Keratinocyte (primary cell): ENCODE measurements around the gene IGF1R. TPM values are rescaled to one million over a fixed set of nuclear protein-coding genes. Genes with fewer than 3 reads are reported as not detected.

ENCODE experiments used
- DNase-seq: peaks from one replicate; pipeline ENCODE4 v3.0.0-alpha.2; 2011; ENCODE audit warnings: low read depth, missing footprints, low spot score
- FAIRE-seq: peaks from 2 replicates; lab custom pipeline; 2011; peaks lifted over from hg19 to GRCh38; lab: Jason Lieb, UNC
- H2AFZ ChIP-seq: 2 replicates; pipeline ENCODE4 v1.6.0; 2012; ENCODE audit warnings: low read length, control low read depth, inconsistent platforms; ENCODE audit not compliant: control insufficient read depth
- H3K27ac ChIP-seq: 2 replicates; pipeline ENCODE4 v1.5.1; 2011; ENCODE audit warnings: low read length; ENCODE audit not compliant: control insufficient read depth, insufficient read depth
- H3K27me3 ChIP-seq: 3 replicates; pipeline ENCODE4 v1.6.0; 2011; ENCODE audit warnings: low read length; ENCODE audit not compliant: control insufficient read depth, insufficient read depth; ENCODE audit errors: extremely low read depth
- H3K36me3 ChIP-seq, 2 experiments: 2 replicates in 1 of 2; 3 replicates in 1 of 2; pipeline ENCODE4 v1.5.1; 2011; ENCODE audit warnings: low read length in 2 of 2, mild to moderate bottlenecking in 1 of 2; ENCODE audit not compliant: control insufficient read depth in 2 of 2, insufficient read depth in 2 of 2; ENCODE audit errors: extremely low read depth in 1 of 2
- H3K4me1 ChIP-seq: 3 replicates; pipeline ENCODE4 v1.5.1; 2011; ENCODE audit warnings: low read length; ENCODE audit not compliant: control insufficient read depth, insufficient read depth; ENCODE audit errors: extremely low read depth
- H3K4me2 ChIP-seq: 3 replicates; pipeline ENCODE4 v1.6.0; 2011; ENCODE audit warnings: low read depth, low read length; ENCODE audit not compliant: control insufficient read depth, insufficient read depth; ENCODE audit errors: extremely low read depth
- H3K4me3 ChIP-seq, 3 experiments: fragments of 200-600 bp in 1 of 3; sonication (generic) in 1 of 3; 2 replicates in 2 of 3; 3 replicates in 1 of 3; pipeline ENCODE4 v1.5.1; 2011 to 2016; ENCODE audit warnings: low read length in 3 of 3, mild to moderate bottlenecking in 3 of 3, control low read depth in 2 of 3, inconsistent platforms in 1 of 3, low read depth in 1 of 3, mixed read lengths in 1 of 3, mixed run types in 1 of 3, moderate library complexity in 1 of 3; ENCODE audit not compliant: control insufficient read depth in 2 of 3, insufficient read depth in 2 of 3; ENCODE audit errors: extremely low read depth in 1 of 3
- H3K79me2 ChIP-seq: 2 replicates; pipeline ENCODE4 v1.6.0; 2012; ENCODE audit warnings: low read length; ENCODE audit not compliant: control insufficient read depth, insufficient read depth
- H3K9ac ChIP-seq: 3 replicates; pipeline ENCODE4 v1.6.0; 2011; ENCODE audit warnings: low read length; ENCODE audit not compliant: control insufficient read depth, insufficient read depth; ENCODE audit errors: extremely low read depth
- H3K9me1 ChIP-seq: 3 replicates; pipeline ENCODE4 v1.6.0; 2011; ENCODE audit warnings: low read length; ENCODE audit not compliant: control insufficient read depth, insufficient read depth; ENCODE audit errors: extremely low read depth
- H3K9me3 ChIP-seq: 2 replicates; pipeline ENCODE4 v1.5.1; 2012; ENCODE audit warnings: low read depth, low read length; ENCODE audit not compliant: control insufficient read depth
- H4K20me1 ChIP-seq: 3 replicates; pipeline ENCODE4 v1.6.0; 2011; ENCODE audit warnings: low read length; ENCODE audit not compliant: control insufficient read depth, insufficient read depth; ENCODE audit errors: extremely low read depth
- EZH2 ChIP-seq: IDR thresholded peaks from one replicate; pipeline ENCODE4 v1.6.1; 2012; ENCODE audit warnings: inconsistent platforms, mild to moderate bottlenecking, low read length, moderate library complexity
- dilution Hi-C: fragments of 300-500 bp; cut with MboI; formaldehyde crosslinking; loops from one replicate; pipeline ENCODE4 v1.7.0; 2020; ENCODE audit warnings: low sequenced_read_pairs; ENCODE audit not compliant: extremely low pct_ligation_motif_present
- polyA plus RNA-seq, 5 experiments: library from polyadenylated mRNA; depleted of rRNA in 3 of 5; stranded (reverse) in 3 of 5; stranded (forward) in 1 of 5; unstranded in 1 of 5; fragments of >200 nt; gene quantifications; 1 replicate in 1 of 5; 2 replicates in 3 of 5; 3 replicates in 1 of 5; pipeline versions ENCODE4 v1.2.1 to v1.2.3, GENCODE V29; 2011 to 2012; ENCODE audit warnings: missing spikeins in 2 of 5, low read depth in 1 of 5, low replicate concordance in 1 of 5
- TF ChIP-seq, protein P1 (sequence below), 3 experiments: IDR thresholded peaks in 1 of 3; conservative IDR thresholded peaks in 1 of 3; optimal IDR thresholded peaks in 1 of 3; 2 replicates in 2 of 3; 3 replicates in 1 of 3; pipeline versions ENCODE3 to v1.5.1; 2011; ENCODE audit warnings: low read length in 3 of 3, mild to moderate bottlenecking in 3 of 3, moderate library complexity in 2 of 3, control low read depth in 1 of 3, inconsistent platforms in 1 of 3; ENCODE audit not compliant: insufficient read depth in 2 of 3; ENCODE audit errors: extremely low read depth in 1 of 3

Gene IGF1R
- polyA plus RNA-seq, 1 donor (not counting 4 experiments of a cell fraction or from before 2014, with no cell fraction given) = 14.5 TPM

DNA sequence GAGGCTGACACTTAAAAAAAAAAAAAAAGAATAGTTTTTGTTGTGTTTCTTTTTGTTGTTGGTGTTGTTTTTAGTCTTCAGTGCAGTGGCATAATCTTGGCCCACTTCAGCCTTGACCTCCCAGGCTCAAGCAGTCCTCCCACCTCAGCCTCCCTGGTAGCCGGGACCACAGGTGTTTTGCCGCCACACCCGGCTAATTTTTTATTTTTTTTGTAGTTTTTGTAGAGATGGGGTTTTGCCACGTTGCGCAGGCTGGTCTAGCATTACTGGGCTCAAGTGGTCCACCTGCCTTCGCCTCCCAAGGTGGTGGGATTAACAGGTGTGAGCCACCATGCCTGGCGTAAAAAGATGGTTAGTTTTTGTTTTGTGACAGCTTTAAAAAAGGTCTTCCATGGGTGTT, 30.1 kb downstream of the IGF1R start:
- no peak overlapping the region for H3K4me3 ChIP-seq
- H3K4me1 ChIP-seq = peaks cover 9% of the 10 kb centered on the region
- no peak for DNase-seq
- no peaks in the 10 kb centered on the region for H3K27me3 ChIP-seq
- H4K20me1 ChIP-seq = no peaks in the 10 kb centered on the region
- TF ChIP-seq, protein P1, sequence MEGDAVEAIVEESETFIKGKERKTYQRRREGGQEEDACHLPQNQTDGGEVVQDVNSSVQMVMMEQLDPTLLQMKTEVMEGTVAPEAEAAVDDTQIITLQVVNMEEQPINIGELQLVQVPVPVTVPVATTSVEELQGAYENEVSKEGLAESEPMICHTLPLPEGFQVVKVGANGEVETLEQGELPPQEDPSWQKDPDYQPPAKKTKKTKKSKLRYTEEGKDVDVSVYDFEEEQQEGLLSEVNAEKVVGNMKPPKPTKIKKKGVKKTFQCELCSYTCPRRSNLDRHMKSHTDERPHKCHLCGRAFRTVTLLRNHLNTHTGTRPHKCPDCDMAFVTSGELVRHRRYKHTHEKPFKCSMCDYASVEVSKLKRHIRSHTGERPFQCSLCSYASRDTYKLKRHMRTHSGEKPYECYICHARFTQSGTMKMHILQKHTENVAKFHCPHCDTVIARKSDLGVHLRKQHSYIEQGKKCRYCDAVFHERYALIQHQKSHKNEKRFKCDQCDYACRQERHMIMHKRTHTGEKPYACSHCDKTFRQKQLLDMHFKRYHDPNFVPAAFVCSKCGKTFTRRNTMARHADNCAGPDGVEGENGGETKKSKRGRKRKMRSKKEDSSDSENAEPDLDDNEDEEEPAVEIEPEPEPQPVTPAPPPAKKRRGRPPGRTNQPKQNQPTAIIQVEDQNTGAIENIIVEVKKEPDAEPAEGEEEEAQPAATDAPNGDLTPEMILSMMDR (optimal IDR thresholded peaks at IDR 0.05 in 1 of 3, IDR thresholded peaks at IDR 0.05 in 1 of 3, conservative IDR thresholded peaks at IDR 0.05 in 1 of 3; ENCODE audit: extremely low read depth in 1 of 3, insufficient read depth in 2 of 3, low read length in 3 of 3) = no peak
- no peak for TF ChIP-seq EZH2
- peaks cover 89% of the 10 kb centered on the region for H3K79me2 ChIP-seq
- H3K27ac ChIP-seq = no peak overlapping the region
- dilution Hi-C loops = no loop called here
- no peak overlapping the region for H2AFZ ChIP-seq
- H3K9me3 ChIP-seq = no peaks in the 10 kb centered on the region
- H3K36me3 ChIP-seq = no peaks in the 10 kb centered on the region
- no peak overlapping the region for H3K9ac ChIP-seq
- no peaks in the 10 kb centered on the region for H3K9me1 ChIP-seq
- no peak for FAIRE-seq
- no peak overlapping the region for H3K4me2 ChIP-seq

GRCh38 chr15:98681061-98681460, 32.7 kb downstream of the IGF1R start:
- dilution Hi-C loops = no loop called here
- peaks cover 24% of the 10 kb centered on the region for H3K4me1 ChIP-seq
- H2AFZ ChIP-seq = no peak overlapping the region
- no peak overlapping the region for H3K27ac ChIP-seq
- H3K79me2 ChIP-seq = peaks cover 92% of the 10 kb centered on the region
- H3K9ac ChIP-seq = no peak overlapping the region
- no peak overlapping the region for H3K4me3 ChIP-seq
- H3K4me2 ChIP-seq = no peak overlapping the region
- H3K36me3 ChIP-seq = no peaks in the 10 kb centered on the region
- no peak for FAIRE-seq
- no peak for DNase-seq
- no peak for TF ChIP-seq EZH2
- TF ChIP-seq, protein P1 (optimal IDR thresholded peaks at IDR 0.05 in 1 of 3, IDR thresholded peaks at IDR 0.05 in 1 of 3, conservative IDR thresholded peaks at IDR 0.05 in 1 of 3; ENCODE audit: extremely low read depth in 1 of 3, insufficient read depth in 2 of 3, low read length in 3 of 3) = no peak
- no peaks in the 10 kb centered on the region for H3K27me3 ChIP-seq
- no peaks in the 10 kb centered on the region for H3K9me3 ChIP-seq
- H4K20me1 ChIP-seq = peaks cover 3% of the 10 kb centered on the region
- no peaks in the 10 kb centered on the region for H3K9me1 ChIP-seq
